K562 (cell line): ENCODE data around the gene STXBP4. TPM values are rescaled to one million over a fixed set of nuclear protein-coding genes. Genes with fewer than 3 reads are reported as not detected.
A peak's percentile ranks its signal among the peaks of the same experiment; 100 is the strongest.

Source experiments
- CHD1 ChIP-seq: fragments of 200-600 bp; sonication (generic); IDR thresholded peaks from one replicate; pipeline ENCODE4 v1.6.1; 2012; ENCODE audit warnings: mild to moderate bottlenecking, moderate library complexity, low read length, inconsistent platforms
- KDM5B ChIP-seq: fragments of 200-600 bp; sonication (generic); IDR thresholded peaks from 2 replicates; pipeline ENCODE4 v1.6.1; 2012; ENCODE audit warnings: low read depth, mild to moderate bottlenecking, moderate library complexity, low read length, control low read depth, inconsistent platforms; ENCODE audit not compliant: insufficient replicate concordance
- MXI1 ChIP-seq: IDR thresholded peaks from 2 replicates; pipeline ENCODE4 v1.6.1; 2011; ENCODE audit warnings: low read depth, mild to moderate bottlenecking, improper control_type of control experiment, low read length
- NR3C1 ChIP-seq: sonication (generic); formaldehyde crosslinking; IDR thresholded peaks from 2 replicates; pipeline ENCODE4 v1.8.1; 2022; ENCODE audit warnings: missing genetic modification reagents
- SAFB ChIP-seq: fragments of 200-400 bp; formaldehyde crosslinking; IDR thresholded peaks from 2 replicates; pipeline ENCODE4 v1.6.1; 2017; ENCODE audit warnings: low read depth, low read length, borderline replicate concordance
- TSHZ1 ChIP-seq: fragments of 250-450 bp; sonication (Bioruptor Pico); IDR thresholded peaks from 2 replicates; pipeline ENCODE4 v1.4.0; 2020; ENCODE audit warnings: mild to moderate bottlenecking, moderate library complexity
- ZBTB33 ChIP-seq: sonication (generic); formaldehyde crosslinking; IDR thresholded peaks from 2 replicates; pipeline ENCODE4 v1.8.1; 2023; ENCODE audit warnings: mild to moderate bottlenecking, missing genetic modification reagents
- ZNF133 ChIP-seq: fragments of 250-450 bp; sonication (Bioruptor Pico); IDR thresholded peaks from 2 replicates; pipeline ENCODE4 v1.4.0; 2020; ENCODE audit warnings: mild to moderate bottlenecking
- ZNF146 ChIP-seq: IDR thresholded peaks from one replicate; pipeline ENCODE4 v1.6.1; 2018; ENCODE audit warnings: missing compliant biosample characterization; ENCODE audit not compliant: unreplicated experiment
- ZNF347 ChIP-seq: fragments of 450-650 bp; formaldehyde crosslinking; IDR thresholded peaks from 2 replicates; pipeline ENCODE4 v1.4.0; 2020; ENCODE audit warnings: low read depth, mild to moderate bottlenecking, moderate library complexity
- ZNF518B ChIP-seq: fragments of 250-450 bp; sonication (Bioruptor Pico); IDR thresholded peaks from 2 replicates; pipeline ENCODE4 v1.5.0; 2021; ENCODE audit warnings: mild to moderate bottlenecking, moderate library complexity
- polyA plus RNA-seq, 8 experiments: library from polyadenylated mRNA; depleted of rRNA in 4 of 8; stranded (reverse) in 5 of 8; unstranded in 3 of 8; fragments of >200 nt; fragmentation: Nextera tagmentation in 2 of 8; fragmentation: Illumina TruSeq in 1 of 8; extraction: Ambion mirVana in 2 of 8; extraction: Trizol in 1 of 8; gene quantifications; 2 replicates each; pipeline versions ENCODE4 v1.2.1 to v1.2.3, GENCODE V29; 2011 to 2014; ENCODE audit warnings: inconsistent platforms in 1 of 8, missing spikeins in 1 of 8
- total RNA-seq, 7 experiments: library from RNA; depleted of rRNA in 6 of 7; stranded (reverse); fragments of >200 nt in 6 of 7; fragmentation: Illumina TruSeq in 2 of 7; extraction: Trizol in 2 of 7; gene quantifications; 2 replicates each; pipeline versions ENCODE4 v1.2.1 to v1.2.3, GENCODE V29; 2011 to 2021; ENCODE audit warnings: low replicate concordance in 1 of 7
- TF ChIP-seq, protein P1 (sequence below): fragments of 250-450 bp; sonication (Bioruptor Pico); IDR thresholded peaks from 2 replicates; pipeline ENCODE4 v1.4.0; 2020

STXBP4 gene
- total and polyA plus RNA-seq, 9 of the 15 experiments (the other 6 are each of a cell fraction or from before 2014, with no cell fraction given) = 11.6 to 23.2 (median 18.5) TPM

DNA sequence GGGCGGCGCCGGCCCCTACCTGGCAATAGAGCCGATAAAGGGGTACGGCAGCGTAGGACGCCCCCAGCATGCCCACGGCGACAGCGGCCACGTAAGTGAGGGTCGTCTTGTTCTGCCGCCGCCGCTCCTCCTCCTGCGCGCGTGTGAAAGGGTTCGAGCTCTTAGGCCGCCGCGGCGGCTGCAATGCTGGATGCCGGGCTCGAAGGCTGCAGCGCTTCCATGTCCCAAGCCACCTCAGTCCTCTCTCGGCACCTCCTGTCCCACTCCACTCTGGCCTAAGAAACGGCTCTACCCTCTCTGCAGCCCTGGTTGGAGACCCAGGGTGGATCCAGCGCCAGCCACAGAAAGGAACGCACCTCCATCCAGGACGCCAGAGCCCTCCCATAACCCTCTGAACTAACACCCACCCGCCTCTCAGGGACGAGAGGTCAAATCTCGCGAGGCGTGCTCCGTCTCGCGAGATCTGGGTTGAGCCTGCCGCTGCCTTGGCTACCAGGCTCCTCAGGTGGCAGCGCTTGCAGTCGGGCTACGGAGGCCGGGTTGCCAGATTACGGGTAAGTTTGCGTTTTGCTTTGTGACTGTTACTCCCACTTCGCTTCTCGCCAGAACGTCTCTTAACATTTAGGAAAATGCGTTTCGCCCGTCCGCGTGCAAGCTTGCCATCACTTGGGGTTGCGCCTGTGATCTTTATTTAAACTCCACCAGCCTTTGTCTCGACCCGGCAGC, at the start of gene STXBP4, which contains the start of gene COX11 (continued):
- TF ChIP-seq ZNF146 (CRISPR knock-in tag) (no peak), MXI1 (peak; percentile 82; the same call in 1 of the 2 replicates), SAFB (no peak), ZNF133 (CRISPR knock-in tag) (no peak), ZNF518B (CRISPR knock-in tag) (no peak), ZBTB33 (CRISPR knock-in tag) (no peak), CHD1 (no peak), ZNF347 (no peak), KDM5B (peak; percentile 94), NR3C1 (no peak), TSHZ1 (CRISPR knock-in tag) (no peak)
- TF ChIP-seq, protein P1, sequence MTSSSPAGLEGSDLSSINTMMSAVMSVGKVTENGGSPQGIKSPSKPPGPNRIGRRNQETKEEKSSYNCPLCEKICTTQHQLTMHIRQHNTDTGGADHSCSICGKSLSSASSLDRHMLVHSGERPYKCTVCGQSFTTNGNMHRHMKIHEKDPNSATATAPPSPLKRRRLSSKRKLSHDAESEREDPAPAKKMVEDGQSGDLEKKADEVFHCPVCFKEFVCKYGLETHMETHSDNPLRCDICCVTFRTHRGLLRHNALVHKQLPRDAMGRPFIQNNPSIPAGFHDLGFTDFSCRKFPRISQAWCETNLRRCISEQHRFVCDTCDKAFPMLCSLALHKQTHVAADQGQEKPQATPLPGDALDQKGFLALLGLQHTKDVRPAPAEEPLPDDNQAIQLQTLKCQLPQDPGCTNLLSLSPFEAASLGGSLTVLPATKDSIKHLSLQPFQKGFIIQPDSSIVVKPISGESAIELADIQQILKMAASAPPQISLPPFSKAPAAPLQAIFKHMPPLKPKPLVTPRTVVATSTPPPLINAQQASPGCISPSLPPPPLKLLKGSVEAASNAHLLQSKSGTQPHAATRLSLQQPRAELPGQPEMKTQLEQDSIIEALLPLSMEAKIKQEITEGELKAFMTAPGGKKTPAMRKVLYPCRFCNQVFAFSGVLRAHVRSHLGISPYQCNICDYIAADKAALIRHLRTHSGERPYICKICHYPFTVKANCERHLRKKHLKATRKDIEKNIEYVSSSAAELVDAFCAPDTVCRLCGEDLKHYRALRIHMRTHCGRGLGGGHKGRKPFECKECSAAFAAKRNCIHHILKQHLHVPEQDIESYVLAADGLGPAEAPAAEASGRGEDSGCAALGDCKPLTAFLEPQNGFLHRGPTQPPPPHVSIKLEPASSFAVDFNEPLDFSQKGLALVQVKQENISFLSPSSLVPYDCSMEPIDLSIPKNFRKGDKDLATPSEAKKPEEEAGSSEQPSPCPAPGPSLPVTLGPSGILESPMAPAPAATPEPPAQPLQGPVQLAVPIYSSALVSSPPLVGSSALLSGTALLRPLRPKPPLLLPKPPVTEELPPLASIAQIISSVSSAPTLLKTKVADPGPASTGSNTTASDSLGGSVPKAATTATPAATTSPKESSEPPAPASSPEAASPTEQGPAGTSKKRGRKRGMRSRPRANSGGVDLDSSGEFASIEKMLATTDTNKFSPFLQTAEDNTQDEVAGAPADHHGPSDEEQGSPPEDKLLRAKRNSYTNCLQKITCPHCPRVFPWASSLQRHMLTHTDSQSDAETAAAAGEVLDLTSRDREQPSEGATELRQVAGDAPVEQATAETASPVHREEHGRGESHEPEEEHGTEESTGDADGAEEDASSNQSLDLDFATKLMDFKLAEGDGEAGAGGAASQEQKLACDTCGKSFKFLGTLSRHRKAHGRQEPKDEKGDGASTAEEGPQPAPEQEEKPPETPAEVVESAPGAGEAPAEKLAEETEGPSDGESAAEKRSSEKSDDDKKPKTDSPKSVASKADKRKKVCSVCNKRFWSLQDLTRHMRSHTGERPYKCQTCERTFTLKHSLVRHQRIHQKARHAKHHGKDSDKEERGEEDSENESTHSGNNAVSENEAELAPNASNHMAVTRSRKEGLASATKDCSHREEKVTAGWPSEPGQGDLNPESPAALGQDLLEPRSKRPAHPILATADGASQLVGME = no peak
